CD4-positive, alpha-beta T cell treated with Interferon gamma for 1 hour (primary cell): ENCODE measurements around the gene ANO7.

Source experiments
- DNase-seq: peaks from one replicate; pipeline ENCODE4 v3.0.0-alpha.2; 2020

The ANO7 gene, protein sequence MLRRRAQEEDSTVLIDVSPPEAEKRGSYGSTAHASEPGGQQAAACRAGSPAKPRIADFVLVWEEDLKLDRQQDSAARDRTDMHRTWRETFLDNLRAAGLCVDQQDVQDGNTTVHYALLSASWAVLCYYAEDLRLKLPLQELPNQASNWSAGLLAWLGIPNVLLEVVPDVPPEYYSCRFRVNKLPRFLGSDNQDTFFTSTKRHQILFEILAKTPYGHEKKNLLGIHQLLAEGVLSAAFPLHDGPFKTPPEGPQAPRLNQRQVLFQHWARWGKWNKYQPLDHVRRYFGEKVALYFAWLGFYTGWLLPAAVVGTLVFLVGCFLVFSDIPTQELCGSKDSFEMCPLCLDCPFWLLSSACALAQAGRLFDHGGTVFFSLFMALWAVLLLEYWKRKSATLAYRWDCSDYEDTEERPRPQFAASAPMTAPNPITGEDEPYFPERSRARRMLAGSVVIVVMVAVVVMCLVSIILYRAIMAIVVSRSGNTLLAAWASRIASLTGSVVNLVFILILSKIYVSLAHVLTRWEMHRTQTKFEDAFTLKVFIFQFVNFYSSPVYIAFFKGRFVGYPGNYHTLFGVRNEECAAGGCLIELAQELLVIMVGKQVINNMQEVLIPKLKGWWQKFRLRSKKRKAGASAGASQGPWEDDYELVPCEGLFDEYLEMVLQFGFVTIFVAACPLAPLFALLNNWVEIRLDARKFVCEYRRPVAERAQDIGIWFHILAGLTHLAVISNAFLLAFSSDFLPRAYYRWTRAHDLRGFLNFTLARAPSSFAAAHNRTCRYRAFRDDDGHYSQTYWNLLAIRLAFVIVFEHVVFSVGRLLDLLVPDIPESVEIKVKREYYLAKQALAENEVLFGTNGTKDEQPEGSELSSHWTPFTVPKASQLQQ

DNA sequence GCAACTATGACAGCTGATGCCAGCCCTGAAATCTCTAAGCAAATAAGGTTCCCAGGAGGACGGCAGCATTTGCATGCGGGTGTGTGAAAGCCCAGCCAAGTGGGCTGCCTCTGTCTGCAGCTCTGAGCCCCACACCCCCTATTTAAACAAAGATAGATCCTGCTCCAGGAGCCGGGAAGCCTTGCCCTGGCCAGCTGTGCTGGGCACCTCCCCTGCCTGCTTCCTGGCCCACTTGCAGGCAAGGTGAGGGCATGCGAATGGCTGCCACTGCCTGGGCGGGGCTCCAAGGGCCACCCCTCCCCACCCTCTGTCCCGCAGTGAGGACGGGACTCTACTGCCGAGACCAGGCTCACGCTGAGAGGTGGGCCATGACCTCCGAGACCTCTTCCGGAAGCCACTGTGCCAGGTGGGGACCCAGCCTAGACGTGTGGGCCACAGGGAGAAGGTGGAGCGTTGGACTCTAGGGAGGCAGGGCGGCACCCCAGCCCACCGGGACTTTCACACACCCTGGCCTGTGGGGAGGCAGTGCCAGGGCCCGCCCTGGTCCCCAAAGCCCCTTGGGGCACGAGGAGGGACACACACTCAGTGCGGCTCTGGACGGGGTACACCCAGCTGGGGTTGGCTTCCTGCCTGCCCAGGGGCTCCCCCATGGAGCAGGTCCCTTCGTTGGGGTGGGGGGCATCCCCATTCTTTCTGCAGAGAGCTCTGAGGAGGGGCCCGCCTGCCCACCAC is at the start of gene ANO7:
ANO7 (plus strand) TSS at position 317 of the 732 bp plus-strand sequence. CDS start 1,387 bp downstream, outside the sequence.
- no peak for DNase-seq

DNA sequence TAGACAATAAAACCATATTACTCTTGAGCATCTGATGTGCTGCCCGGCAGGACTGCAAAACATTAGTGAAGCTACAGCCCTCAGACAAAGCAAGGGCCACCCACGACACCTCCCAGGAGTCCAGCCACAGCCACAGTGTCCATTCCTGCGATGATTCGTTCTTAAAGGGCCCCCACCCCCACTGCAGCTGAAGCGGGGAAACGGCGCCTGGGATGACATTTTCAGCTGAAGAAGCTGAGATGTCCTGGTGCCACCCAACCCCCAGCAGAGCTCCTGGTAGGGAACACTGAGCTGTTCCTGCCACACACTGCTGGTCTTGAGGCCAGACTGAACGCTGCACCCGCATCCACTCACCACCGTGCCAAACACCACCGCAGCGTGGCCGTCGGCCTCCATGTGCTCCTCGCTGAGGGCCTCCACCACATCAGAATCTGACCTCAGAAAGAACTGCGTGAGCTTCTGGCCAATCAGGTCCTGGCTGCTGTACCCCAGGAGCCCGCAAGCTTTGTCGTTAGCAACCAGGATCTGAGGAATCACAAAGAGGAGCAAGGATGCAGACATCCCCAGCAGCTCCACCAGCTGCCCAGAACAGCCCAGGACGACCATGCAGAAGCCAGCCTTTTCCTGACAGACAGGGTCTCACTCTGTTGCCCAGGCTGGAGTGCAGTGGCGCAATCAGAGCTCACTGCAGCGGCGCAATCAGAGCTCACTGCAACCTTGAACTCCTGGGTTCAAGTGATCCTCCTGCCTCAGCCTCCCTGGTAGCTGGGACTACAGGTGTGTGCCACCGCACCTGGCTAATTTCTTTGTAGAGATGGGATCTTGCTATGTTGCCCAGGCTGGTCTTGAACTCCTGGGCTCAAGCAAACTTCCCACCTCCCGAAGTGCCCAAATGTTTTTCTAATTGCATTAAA is 48.7 kb upstream of the ANO7 start:
- no peak for DNase-seq

DNA sequence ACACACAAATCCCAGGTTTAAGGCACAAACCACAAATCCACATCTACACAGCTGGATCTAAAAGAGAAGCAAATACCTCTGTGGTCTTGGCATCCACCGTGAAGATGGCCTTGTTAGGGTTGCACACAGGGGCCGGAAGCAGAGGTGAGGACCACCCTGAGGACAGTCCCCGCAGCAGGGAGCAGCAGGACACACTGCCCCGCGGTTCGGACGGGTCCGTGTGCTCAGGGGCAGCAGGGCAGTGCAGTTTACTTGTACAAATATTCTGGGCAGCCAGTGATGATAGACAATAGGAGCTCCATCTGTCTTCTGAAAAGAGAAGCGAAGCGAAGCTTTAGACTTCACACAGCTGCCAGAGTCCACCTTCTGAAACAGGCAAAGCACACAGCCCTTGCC is 48.0 kb upstream of the ANO7 start:
- DNase-seq: no peak

DNA sequence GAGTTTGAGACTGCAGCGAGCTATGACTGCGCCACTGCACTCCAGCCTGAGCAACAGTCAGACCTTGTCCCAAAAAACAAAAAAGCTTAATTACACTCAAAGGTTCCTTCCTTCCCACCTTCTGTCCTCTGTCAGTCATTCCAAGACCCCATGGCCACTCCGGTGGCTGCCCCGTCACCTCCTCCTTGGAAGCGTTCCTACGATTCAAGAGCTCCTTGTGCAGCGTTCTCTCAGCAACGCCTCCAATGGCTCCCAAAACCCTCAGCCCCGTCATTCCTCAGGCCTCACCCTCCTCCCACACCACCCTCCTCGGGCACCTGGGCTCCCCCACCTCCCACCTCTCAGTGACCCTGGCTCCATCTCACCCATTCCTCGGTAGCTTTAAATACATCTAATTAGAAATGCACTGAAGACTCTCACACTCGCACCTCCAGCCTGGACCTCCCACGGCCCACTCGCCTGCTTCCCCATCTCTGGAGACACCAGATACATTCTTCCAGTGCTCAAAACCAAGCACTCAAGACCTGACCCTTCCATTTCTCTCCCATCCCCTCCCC is 47.2 kb upstream of the ANO7 start:
- no peak for DNase-seq

DNA sequence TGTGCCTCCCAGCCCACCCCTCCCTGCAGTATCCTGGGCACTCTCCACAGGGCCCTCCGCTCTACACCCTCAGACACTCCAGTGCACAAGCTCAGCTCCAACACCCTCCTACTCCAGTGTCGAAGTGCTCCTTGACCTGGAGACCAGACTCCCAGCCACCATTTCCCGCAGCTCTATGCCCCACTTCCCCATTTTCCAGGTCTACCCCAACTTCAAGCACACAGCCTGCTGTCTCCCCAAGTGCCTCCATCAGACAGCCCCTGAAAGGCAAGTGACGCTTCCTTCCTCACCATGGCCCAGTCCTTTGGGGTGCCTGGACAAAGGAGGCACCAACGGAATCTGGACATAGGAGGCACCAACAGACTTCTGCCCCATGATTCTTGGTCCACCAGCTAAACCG is 46.4 kb upstream of the ANO7 start:
- DNase-seq: no peak

DNA sequence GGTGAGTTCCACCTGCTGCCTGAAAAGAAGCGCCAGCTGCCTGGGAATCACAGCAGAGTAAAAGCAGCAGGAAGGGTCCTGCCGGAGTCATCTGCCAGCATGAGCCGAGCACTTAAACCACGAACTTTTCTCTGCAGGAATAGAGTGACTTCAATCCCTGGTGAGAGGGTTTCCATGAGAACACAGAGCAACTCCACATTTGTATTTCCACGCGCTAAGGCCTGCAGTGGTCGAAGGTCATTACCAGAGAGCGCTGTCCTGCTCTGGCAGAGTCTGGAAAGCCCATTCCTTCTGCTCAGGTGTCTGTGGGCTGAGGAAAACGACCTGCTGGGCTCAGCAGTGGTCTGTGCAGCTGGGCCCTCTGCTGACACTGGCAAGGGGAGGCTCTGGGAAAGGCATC is 45.9 kb upstream of the ANO7 start:
- DNase-seq: no peak

DNA sequence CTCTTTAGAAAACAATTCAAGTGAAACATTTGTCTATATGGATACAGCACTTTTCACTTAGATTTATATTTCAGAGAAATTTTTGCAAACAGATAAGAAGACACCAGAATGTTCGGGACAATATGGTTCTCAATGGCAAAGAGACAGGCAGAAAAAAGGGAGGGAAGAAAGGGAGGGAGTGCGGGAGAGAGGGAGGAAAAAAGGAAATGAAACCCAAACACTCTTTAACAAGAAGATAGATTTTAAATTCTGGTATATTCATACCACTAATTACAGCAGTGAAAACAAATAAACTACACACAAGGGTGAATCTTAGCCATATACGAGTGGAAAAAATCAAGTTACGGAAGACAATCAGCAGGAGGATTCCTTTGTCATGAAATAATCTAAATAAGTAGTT is 42.2 kb upstream of the ANO7 start:
- DNase-seq: no peak

DNA sequence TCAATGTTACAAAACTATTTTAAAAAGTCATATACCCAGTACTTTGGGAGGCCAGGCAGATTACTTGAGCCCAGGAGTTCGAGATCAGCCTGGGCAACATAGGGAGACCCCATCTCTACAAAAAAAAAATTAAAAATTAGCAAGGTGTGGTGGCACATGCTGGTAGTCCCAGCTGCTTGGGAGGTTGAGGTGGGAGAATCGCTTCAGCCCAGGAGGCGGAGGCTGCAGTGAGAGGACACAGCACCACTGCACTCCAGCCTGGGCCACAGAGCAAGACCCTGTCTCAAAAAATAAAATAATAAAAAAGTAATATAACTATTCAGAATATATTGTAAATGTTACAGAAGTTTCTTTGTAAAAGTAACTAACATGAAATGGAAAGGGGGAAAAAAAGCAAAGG is 41.1 kb upstream of the ANO7 start:
- DNase-seq: no peak

DNA sequence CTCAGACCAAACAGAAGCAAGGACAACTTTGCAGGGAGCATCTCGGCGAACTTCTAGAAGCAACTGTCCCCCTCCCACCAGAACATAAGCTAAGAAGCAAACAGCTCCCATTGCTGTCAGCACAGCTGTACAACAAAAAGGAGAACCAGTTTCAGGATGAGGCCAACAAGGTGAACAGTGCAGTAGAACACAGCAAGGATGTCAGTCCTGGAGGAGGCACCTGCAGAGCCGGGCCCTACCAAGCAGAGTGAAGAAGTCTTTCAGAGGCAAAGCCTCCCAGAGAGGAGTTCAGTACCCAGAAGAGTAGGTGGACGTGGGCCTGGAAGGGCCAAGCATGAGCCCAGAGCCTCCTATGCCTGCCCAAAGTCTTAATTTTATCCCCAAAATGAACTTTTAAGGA is 40.2 kb upstream of the ANO7 start:
- no peak for DNase-seq

DNA sequence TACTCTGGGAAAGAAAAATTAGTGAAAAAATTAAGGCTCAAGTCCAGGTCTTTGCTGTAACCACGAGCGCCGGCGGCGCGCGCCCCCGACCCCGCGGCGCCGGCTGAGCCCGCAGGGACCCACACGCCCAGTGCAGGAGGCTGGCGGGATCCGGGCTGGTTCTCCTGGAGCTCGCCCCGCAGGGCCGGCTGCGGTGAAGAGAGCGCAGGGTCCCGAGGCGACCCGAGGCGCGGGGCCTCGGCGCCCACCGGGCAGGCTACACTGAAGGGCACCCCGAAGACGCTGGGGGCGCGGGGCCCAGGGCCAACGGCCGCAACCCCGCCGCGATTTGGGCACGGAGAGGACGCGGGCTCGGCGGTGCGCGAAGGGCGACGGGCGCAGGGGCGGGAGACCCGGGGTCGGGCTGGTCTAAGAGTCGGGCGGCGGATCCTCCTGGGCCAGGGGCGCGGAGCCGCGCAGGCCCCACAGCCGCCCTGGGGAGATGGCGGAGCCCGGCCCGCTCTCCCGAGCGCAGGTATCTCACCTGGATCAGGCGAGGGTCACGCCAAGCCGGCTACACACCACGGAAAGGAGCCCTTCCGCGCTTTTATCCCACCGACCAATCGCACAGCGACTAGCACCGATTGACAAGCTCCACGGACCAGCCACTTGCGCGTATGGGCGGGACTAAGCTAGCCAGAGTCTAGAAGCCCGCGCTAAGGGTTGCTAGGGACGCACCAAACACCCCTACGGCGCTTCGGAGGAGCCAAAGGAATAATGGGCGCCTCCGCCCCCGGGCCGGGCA is 39.4 kb upstream of the ANO7 start, which contains the start of gene PASK:
PASK (minus strand) TSS at position 582 of the 784 bp plus-strand sequence. CDS start 6,440 bp downstream, outside the sequence.
- DNase-seq: peak; percentile 93

DNA sequence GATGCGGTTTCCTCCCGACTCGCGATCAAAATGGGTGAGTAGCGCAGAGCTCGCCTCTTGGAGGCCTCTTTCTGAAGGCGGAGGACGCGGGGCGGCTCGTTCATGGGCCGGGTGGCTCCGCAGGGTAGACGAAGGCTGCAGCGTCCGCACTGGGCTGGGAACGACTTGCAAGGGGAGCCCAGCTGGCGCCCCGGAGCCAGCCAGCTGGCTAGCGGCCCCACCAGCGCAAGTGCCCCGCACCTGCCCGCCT is 38.9 kb upstream of the ANO7 start:
- no peak for DNase-seq

DNA sequence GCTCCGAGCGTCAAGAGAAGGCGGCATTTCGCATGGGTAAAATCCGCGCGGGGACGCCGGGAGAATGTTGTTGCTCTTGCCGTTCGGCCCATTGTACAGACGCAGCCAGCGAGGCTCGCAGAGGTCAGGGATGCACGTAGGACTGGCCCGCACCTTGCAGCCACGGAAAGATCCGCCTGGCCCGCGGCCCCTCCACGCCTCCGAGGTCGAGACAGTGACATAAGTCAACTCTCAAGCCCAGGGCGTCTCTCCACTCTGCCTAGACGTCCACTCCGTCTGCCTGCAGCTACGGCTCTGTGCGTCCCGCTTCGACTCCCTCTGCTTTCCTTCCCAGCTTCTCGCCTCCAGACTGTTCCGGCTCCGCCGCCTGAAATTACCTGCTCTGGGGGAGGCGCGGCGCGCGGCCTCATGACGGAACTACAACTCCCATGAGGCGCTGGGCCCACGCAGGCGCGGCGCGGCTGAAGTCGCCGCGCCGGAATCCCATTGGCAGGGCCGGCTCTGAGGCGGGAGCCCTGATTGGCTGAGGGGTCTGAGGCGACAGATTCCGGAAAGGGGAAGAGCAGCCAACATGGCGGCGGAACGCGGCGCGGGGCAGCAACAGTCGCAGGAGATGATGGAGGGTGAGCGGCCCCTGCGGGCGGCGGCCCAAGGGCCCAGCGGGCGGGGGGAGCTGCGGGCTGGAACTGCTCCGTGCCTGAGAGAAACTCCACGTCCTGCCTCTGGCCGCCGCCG is 38.4 kb upstream of the ANO7 start, which contains the start of gene PPP1R7:
PPP1R7 (plus strand) TSS at position 543 of the 735 bp plus-strand sequence; CDS start at position 572, 29 bp downstream.
- DNase-seq: peak; percentile 96

DNA sequence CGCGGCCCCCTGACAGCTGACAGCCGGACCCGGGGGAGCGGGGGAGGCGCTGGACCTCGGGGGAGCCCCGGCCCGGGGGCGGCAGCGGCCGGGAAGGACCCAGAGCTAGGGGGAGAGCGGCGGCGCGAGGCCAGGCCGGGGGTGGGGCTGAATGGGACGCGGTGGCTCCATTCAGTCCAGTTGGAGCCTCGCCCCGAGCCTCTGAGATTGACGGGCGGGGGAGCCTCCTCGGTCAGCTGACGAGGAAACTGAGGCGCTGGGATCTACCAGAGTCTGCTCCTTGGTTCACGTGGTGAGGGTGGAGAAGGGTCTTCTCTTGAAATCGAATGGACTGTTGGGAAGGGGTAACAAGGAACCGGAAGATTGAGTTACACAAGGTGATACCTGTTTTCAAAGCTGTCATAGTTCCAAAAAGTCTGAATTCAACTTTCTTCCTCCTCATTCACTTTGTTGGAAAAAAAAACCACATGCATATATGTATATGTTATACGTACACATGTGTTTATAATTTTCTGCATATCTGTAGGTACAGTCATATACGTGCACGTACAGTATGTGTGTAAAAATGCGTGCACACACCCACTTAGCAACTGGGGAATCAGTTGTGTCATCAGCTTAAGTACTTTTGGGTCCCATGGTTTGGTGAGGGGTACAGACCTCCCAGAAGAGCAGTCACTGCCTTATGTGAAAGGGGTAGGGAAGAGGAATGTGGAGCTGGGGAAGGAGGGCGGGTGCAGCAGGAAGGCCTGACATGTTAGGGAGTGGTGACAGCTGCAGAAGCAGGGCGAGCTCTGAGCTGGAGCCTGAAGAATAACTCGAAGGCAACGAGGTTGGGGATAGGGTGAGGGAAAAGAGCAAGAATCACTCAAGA is 37.6 kb upstream of the ANO7 start:
- no peak for DNase-seq

DNA sequence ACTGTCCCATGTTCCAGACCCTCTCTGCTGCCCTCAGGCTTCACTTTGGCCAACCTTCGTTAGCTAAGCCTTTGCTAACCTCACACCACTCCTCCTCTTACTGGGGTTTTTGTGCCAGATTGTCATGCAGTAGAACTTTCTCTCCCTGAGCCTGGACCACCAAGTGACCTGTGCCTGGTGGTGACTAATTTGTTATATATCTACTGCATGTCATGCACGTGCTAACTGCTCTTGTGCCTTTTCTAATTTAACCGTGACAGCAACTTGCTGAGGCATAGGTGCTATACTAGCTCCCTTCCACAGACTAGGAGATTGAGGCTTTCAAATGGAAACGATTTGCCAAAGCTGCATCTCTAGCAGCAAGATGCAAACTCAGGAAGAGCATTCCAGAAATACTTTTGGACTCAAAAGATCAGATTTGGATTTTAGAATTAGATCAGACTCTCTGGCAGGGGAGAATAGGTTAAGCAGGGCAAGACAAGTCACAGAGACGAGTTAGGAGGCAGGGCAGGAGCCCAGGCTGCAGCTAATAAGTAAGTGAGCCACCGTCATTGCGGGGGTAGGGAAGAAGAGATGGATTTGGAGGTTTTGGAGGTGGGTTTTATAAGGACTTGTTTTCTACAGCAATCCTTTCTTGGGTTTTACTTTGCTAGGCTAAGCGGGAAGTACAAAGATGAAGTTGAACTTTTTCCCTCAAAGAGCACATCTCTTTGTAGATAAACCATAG is 36.4 kb upstream of the ANO7 start:
- DNase-seq: no peak

DNA sequence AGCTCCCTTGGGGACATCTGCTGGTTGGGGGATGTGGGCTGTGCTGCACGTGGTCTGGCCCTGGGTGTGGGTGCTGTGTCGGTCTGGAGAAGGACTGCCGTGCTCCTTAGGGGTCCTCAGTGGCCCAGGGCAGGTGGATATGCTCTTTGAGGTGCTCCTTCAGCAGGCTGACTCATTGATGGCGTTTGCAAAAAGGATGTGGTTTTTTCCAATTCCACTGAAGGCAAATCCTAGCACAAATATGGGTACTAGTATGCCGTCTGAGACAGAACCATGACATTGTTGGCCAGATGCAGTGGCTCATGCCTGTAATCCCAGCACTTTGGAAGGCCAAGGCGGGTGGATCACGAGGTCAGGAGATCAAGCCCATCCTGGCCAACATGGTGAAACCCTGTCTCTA is 34.9 kb upstream of the ANO7 start:
- no peak for DNase-seq

DNA sequence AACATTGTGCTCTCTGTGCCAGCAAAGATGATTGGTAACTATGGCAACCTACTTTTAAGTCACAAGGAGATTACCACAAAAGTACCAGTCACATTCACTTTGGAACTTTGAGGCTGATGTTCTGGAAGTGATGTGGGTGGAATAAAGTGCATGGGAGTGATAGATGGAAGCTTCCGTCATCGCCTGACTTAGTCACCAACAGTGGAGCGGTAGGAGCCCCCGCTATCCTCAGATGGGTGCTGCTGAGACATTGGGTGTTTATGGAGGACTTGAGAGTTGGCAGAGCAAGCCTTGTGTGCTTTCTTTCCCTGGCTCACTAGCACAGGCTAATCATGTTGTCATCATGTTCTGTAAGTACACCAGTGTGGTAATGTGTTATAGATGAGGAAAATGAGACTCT is 33.6 kb upstream of the ANO7 start:
- DNase-seq: no peak

DNA sequence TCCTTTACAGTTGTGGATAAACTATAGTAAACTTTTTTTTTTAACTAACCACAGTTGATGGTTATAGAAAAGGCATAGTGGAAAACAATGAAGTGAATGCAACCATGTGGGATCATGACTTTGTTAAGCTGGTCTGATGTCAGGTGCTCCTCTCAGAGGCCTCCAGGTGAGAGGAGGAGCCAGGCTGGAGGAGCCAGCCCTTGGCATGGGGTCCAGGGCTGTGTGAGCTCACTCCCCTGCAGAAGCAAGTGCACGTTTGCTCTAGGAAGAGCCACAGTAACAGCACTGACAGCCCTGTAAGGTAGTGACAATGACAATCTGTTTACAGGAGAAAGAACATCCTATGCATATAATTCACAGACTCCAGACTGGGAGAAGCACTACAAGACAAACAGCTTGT is 32.5 kb upstream of the ANO7 start:
- no peak for DNase-seq

DNA sequence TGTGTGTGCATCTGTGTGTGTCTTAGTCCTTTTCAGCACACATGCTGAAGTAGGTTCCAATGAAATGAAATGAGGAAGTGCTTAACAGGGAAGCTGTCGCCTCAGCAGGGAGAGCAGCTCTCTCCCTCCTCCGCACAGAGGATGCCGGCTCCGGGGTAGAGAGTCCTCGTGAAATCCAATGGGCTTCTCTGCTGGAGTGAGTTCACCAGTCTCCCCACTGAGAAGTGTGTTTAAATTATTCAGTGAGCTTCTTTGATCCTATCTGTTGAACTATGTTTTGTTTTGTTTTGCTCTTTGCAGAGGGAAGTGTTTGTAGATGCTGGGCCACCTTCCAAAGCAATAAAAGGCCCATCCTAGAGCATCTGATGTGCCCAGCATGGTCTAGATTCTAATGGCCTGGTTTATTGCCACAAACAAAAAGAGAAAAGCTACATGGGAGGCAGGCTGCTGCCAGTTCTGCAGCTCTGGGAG is 31.5 kb upstream of the ANO7 start:
- DNase-seq: no peak
